HG02798 (cell line): ENCODE results near the gene ZMYND15.
"Not testable (repeated sequence)": the region's sequence is repeated elsewhere in the genome, so short reads cannot be mapped to it uniquely, and the experiment has no call there.

ENCODE experiments used
- ATAC-seq: cut with Tn5 transposase; IDR thresholded peaks from one replicate; pipeline ENCODE4 v1.9.1; 2021; ENCODE audit warnings: mild to moderate bottlenecking; ENCODE audit not compliant: unreplicated experiment, poor library complexity

ZMYND15 gene

GRCh38 chr17:4739122-4740024 lies at the start of gene ZMYND15, which contains the start of gene CXCL16:
ZMYND15 (plus strand) TSS chr17:4739833; CDS start chr17:4740549, 716 bp downstream.
CXCL16 (minus strand) TSS chr17:4739928; CDS start chr17:4739339, 589 bp downstream.
- ATAC-seq = peak; percentile 60

GRCh38 chr17:4689872-4690271 lies 49.8 kb upstream of the ZMYND15 start:
- not testable (repeated sequence) for ATAC-seq

GRCh38 chr17:4690745-4691144 lies 48.9 kb upstream of the ZMYND15 start:
- ATAC-seq = no peak

GRCh38 chr17:4691686-4692085 lies 47.9 kb upstream of the ZMYND15 start:
- no peak for ATAC-seq

- no peak for ATAC-seq
These were observed 46.2 kb upstream of the ZMYND15 start for GRCh38 chr17:4693416-4693815.

- ATAC-seq = peak; percentile 36
These were observed 43.2 kb upstream of the ZMYND15 start for GRCh38 chr17:4696437-4696805.

- not testable (repeated sequence) for ATAC-seq
These were observed 40.1 kb upstream of the ZMYND15 start for GRCh38 chr17:4699401-4700056.

- no peak for ATAC-seq
These were observed 38.5 kb upstream of the ZMYND15 start for GRCh38 chr17:4701116-4701515.

GRCh38 chr17:4703330-4703691 lies 36.3 kb upstream of the ZMYND15 start:
- ATAC-seq = no peak

GRCh38 chr17:4704574-4704907 lies 35.1 kb upstream of the ZMYND15 start:
- not testable (repeated sequence) for ATAC-seq

GRCh38 chr17:4704991-4705390 lies 34.6 kb upstream of the ZMYND15 start:
- ATAC-seq = no peak

- no peak for ATAC-seq
These were observed 33.5 kb upstream of the ZMYND15 start for GRCh38 chr17:4706121-4706520.

- ATAC-seq = no peak
These were observed 31.2 kb upstream of the ZMYND15 start for GRCh38 chr17:4708436-4708835.

- ATAC-seq = peak; percentile 90
These were observed 29.6 kb upstream of the ZMYND15 start, which contains the start of gene ARRB2 for GRCh38 chr17:4709794-4710692. ARRB2 (plus strand) TSS chr17:4710632; CDS start chr17:4710722, 90 bp downstream.

GRCh38 chr17:4710693-4711634 lies 28.7 kb upstream of the ZMYND15 start:
- no peak for ATAC-seq

- ATAC-seq = no peak
These were observed 27.9 kb upstream of the ZMYND15 start for GRCh38 chr17:4711661-4712181.

GRCh38 chr17:4712526-4712925 lies 27.1 kb upstream of the ZMYND15 start:
- no peak for ATAC-seq

- not testable (repeated sequence) for ATAC-seq
These were observed 25.1 kb upstream of the ZMYND15 start for GRCh38 chr17:4714340-4715062.
